ENCODE measurements around the gene TUBB1.

DNA sequence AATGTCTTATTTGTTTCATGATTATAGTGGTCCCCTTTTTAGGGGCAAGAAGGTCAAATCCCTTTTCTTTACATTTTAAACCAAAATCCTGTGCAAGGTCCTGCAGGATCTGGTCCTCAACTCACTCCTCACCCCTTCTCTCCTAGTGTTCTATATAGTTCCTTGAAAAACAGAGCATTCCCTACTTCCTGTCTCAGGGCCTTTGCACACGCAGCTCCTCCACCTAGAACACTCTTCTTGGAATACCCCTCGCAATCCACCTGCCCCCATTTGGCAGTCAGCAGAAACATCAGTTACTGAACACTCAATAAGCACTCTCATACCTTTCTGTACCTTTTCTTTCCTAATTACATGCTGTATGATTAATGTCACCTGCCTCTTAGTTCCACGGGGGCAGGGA lies 16.2 kb downstream of the TUBB1 start:
- TF ChIP-seq EZH2phosphoT487 (conservative IDR thresholded peaks at IDR 0.05; ENCODE audit: low read length), result no peak
- TF ChIP-seq, protein P1, sequence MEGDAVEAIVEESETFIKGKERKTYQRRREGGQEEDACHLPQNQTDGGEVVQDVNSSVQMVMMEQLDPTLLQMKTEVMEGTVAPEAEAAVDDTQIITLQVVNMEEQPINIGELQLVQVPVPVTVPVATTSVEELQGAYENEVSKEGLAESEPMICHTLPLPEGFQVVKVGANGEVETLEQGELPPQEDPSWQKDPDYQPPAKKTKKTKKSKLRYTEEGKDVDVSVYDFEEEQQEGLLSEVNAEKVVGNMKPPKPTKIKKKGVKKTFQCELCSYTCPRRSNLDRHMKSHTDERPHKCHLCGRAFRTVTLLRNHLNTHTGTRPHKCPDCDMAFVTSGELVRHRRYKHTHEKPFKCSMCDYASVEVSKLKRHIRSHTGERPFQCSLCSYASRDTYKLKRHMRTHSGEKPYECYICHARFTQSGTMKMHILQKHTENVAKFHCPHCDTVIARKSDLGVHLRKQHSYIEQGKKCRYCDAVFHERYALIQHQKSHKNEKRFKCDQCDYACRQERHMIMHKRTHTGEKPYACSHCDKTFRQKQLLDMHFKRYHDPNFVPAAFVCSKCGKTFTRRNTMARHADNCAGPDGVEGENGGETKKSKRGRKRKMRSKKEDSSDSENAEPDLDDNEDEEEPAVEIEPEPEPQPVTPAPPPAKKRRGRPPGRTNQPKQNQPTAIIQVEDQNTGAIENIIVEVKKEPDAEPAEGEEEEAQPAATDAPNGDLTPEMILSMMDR (IDR thresholded peaks at IDR 0.05; ENCODE audit: insufficient read depth, low read length, poor library complexity, severe bottlenecking), result no peak

All from SU-DHL-6 (cell line).